Cardiac fibroblast (primary cell): ENCODE data around the gene GAR1.
A peak's percentile ranks its signal among the peaks of the same experiment; 100 is the strongest.

ENCODE experiments used
- DNase-seq, 2 donors: peaks; one replicate each; pipeline versions ENCODE4 v3.0.0 to v3.0.0-alpha.2; 2010; ENCODE audit warnings: low read depth in 2 of 2
- H3K4me3 ChIP-seq, 2 donors: replicated peaks in 1 of 2; 1 replicate in 1 of 2; 2 replicates in 1 of 2; pipeline ENCODE4 v1.5.1; 2011; ENCODE audit warnings: low read depth in 2 of 2, low read length in 2 of 2, mild to moderate bottlenecking in 2 of 2, moderate library complexity in 1 of 2
- TF ChIP-seq, protein P1 (sequence below): IDR thresholded peaks from one replicate; pipeline ENCODE4 v1.5.1; 2011; ENCODE audit warnings: low read depth, mild to moderate bottlenecking, low read length, inconsistent platforms

Gene GAR1

DNA sequence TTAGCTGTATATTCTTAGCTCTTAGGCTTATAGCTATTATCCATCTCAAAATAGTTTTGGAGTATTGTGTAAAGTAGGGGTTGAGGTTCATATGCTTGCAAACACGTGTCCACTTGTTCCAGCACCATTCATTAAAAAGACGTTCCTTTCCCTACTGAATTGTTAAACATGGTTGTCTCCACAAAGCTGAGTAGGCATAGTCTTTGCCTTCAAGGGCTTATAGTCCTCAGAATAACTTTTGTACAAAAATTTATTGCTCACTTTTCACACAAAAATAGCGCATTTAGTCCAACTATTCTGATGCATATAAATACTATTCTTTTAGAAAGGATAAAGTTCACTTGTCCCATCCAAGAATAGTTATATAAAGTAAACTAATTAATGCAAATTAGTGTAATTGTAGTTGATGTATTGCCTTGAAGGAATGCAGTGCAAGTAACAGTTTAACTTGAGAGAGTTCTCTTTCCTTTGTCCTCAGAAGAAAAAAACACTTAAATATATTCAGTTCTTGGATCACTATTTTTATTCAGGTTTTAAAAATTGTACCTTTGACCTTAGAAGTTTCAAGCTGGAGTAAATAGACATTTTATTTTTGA, 46.5 kb downstream of the GAR1 start:
- DNase-seq: no peak
- TF ChIP-seq, protein P1, sequence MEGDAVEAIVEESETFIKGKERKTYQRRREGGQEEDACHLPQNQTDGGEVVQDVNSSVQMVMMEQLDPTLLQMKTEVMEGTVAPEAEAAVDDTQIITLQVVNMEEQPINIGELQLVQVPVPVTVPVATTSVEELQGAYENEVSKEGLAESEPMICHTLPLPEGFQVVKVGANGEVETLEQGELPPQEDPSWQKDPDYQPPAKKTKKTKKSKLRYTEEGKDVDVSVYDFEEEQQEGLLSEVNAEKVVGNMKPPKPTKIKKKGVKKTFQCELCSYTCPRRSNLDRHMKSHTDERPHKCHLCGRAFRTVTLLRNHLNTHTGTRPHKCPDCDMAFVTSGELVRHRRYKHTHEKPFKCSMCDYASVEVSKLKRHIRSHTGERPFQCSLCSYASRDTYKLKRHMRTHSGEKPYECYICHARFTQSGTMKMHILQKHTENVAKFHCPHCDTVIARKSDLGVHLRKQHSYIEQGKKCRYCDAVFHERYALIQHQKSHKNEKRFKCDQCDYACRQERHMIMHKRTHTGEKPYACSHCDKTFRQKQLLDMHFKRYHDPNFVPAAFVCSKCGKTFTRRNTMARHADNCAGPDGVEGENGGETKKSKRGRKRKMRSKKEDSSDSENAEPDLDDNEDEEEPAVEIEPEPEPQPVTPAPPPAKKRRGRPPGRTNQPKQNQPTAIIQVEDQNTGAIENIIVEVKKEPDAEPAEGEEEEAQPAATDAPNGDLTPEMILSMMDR: no peak
- no peak overlapping the region for H3K4me3 ChIP-seq

DNA sequence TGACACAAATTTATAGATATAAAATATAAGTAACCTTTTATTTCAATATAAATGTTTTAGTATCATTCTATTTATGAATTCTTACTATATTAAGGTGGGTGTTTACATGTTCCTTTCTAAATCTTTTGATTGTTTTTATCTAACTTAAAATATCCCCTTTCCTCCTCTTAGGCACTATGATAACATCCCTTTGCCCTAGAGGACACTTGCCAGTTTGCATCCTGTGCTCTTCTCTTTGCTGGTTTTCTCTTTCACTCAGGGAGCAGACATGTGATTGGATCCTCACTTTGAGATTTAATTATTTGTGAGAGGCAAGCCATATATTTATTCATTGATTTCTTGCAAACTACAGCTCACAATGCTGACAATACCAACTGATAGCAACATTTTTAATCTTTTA, 48.6 kb downstream of the GAR1 start:
- H3K4me3 ChIP-seq: no peak overlapping the region
- TF ChIP-seq, protein P1: no peak
- no peak for DNase-seq

DNA sequence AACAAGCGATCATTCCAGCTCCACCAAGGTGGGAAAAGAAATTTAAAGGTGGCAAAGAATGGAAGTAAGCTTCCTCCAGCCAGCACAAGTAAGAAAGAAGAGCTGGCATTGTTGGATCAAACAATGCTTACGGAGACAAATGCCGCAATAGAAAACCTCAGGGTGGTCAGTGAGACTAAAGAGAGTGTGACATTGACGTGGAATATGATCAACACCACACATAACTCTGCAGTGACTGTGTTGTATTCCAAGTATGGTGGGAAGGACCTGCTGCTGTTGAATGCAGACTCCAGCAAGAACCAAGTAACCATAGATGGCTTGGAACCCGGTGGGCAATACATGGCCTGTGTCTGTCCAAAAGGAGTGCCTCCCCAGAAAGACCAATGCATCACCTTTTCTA, 54.5 kb downstream of the GAR1 start:
- no peak overlapping the region for H3K4me3 ChIP-seq
- TF ChIP-seq, protein P1: no peak
- no peak for DNase-seq

DNA sequence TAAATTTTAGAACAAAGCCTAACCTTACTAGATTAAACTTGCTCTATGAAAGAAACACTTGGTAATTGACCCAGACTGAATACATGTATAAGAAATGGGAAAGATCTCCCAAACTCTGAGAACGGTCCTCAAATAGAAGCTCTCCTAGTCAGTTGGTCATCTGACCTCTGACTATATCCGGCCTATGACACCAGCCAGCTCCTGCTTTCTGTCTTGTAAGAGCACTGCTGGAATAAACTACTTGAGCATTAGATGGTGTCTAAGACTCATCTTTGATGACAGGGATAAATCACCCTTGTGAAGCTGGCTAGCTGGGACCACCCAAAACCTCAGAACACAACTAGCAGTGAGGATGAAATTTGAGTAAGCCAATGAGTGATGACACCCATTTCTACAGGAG, 56.5 kb downstream of the GAR1 start:
- TF ChIP-seq, protein P1: no peak
- no peak overlapping the region for H3K4me3 ChIP-seq
- DNase-seq: no peak

DNA sequence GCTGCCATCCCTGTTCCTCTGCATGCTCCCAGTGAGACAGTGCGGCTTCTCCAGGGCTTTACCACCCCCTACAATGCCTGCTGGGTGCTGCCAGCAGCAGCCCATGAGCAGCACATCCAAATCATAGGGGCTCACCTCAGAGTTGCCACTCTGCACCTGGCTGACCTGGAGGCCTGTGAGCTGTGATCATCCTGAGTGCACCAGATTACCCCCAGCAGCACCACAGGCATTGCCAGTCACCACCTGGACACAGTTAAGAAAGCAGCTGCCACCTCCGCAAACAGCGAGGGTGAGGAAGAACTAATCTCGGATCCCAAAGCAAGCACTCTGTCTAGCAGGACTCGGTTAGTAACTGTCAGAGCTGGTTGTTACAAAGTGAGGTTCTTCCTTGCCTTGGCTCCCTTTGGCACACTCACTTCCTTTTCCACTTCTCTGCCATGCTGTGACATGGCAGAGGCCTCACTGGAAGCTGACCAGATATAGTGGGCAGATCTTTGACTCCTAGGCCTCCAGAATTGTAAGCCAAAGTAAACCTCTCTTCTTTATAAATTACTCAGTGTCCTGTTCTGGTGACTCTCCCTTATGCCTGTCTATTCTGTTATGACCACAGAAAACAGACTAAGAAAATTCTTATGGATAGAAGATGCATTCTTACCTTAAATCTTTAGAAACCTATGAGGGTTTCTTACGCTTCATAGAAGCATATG, 57.5 kb downstream of the GAR1 start:
- TF ChIP-seq, protein P1: no peak
- H3K4me3 ChIP-seq: no peak overlapping the region
- DNase-seq: no peak

DNA sequence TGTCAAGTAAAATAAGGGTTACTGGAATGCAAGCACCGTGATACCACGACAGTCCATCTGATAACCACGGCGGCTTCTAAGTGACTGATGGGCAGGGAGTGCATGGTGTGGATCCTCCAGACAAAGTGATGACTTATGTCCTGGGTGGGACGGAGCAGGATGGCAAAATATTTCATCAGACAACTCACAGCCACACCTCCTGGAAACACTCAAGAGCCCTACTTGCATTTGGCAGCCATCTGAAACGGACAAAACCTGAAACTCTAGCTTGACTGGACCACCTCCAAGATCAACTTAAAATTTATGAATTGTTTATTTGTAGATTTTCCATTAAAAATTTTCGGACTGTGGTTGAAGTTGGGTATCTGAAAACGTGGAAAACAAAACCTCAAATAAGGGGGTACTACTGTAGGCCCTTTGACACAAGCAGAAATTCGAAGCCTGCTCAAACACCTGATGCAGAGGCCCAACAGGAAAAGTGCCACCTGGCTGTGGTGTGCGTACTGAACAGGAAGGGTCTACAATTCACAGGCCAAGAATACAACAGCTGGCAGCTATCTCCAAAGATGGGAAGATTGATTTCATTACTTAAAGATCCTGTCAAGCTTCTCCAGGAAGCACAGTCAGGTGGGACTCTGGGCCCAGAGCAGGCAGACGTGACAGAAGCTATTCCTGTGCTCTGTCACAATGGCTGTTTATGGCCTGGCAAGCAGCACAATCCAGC, 58.4 kb downstream of the GAR1 start:
- TF ChIP-seq, protein P1: no peak
- H3K4me3 ChIP-seq: no peak overlapping the region
- peak in 1 of 2 donors; percentile 44 for DNase-seq
